A549 (cell line): ENCODE results near the gene DDX60.

Experiments used
- CEBPB ChIP-seq, 2 experiments: fragments of >200 bp in 1 of 2; sonication (Bioruptor Twin) in 1 of 2; formaldehyde crosslinking in 1 of 2; IDR thresholded peaks; 2 replicates each; pipeline ENCODE4 v1.6.1; 2012 to 2016
- HOXA7 ChIP-seq: fragments of 250-450 bp; sonication (Bioruptor Pico); IDR thresholded peaks from 2 replicates; pipeline ENCODE4 v1.5.0; 2020; ENCODE audit warnings: mild to moderate bottlenecking, moderate library complexity
- NPAS2 ChIP-seq: fragments of 250-450 bp; sonication (Bioruptor Pico); IDR thresholded peaks from 2 replicates; pipeline ENCODE4 v1.8.0; 2022; ENCODE audit warnings: mild to moderate bottlenecking, moderate library complexity, borderline replicate concordance
- RCOR1 ChIP-seq: fragments of 150-350 bp; IDR thresholded peaks from 2 replicates; pipeline ENCODE4 v1.6.1; 2014; ENCODE audit warnings: antibody characterized with exemption, low read length, low read depth
- ZSCAN20 ChIP-seq: fragments of 250-450 bp; sonication (Bioruptor Pico); IDR thresholded peaks from 2 replicates; pipeline ENCODE4 v1.8.0; 2022; ENCODE audit warnings: mild to moderate bottlenecking, moderate library complexity
- TF ChIP-seq, protein P1 (sequence below): fragments of >200 bp; sonication (Bioruptor Twin); formaldehyde crosslinking; IDR thresholded peaks from 3 replicates; pipeline ENCODE4 v1.5.1; 2016

DNA sequence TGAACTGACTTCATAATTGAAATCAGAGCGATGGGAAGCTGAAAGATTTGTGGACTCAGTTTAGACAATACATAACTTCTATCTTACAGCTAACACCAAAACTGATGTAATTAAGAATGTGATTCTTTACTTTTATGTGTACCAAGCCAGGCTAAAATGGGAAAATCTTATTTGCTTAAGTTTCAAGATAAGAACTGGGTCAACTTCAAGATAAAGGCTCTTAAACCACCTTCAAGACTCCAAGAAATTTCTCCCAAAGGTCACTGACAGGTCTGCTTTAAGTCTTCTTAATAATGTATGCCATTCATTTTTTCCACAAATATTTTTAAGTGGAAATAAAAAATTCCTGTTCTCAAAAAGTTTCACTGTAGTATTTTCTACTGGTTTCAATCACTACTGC lies 55.5 kb downstream of the DDX60 start:
- TF ChIP-seq NPAS2 (CRISPR knock-in tag) (no peak), HOXA7 (CRISPR knock-in tag) (no peak), CEBPB (IDR thresholded peaks at IDR 0.05) (no peak), RCOR1 (no peak), ZSCAN20 (CRISPR knock-in tag) (no peak)
- TF ChIP-seq, protein P1, sequence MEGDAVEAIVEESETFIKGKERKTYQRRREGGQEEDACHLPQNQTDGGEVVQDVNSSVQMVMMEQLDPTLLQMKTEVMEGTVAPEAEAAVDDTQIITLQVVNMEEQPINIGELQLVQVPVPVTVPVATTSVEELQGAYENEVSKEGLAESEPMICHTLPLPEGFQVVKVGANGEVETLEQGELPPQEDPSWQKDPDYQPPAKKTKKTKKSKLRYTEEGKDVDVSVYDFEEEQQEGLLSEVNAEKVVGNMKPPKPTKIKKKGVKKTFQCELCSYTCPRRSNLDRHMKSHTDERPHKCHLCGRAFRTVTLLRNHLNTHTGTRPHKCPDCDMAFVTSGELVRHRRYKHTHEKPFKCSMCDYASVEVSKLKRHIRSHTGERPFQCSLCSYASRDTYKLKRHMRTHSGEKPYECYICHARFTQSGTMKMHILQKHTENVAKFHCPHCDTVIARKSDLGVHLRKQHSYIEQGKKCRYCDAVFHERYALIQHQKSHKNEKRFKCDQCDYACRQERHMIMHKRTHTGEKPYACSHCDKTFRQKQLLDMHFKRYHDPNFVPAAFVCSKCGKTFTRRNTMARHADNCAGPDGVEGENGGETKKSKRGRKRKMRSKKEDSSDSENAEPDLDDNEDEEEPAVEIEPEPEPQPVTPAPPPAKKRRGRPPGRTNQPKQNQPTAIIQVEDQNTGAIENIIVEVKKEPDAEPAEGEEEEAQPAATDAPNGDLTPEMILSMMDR: no peak
